Activated CD8-positive, alpha-beta memory T cell treated with anti-CD3 and anti-CD28 coated beads for 1 hour (primary cell): ENCODE data around the gene CCR7.

ENCODE experiments used
- DNase-seq, 2 donors: peaks; one replicate each; pipeline ENCODE4 v3.0.0-alpha.2; 2020; ENCODE audit warnings: low read depth in 1 of 2; ENCODE audit errors: extremely low read depth in 1 of 2

CCR7 gene

DNA sequence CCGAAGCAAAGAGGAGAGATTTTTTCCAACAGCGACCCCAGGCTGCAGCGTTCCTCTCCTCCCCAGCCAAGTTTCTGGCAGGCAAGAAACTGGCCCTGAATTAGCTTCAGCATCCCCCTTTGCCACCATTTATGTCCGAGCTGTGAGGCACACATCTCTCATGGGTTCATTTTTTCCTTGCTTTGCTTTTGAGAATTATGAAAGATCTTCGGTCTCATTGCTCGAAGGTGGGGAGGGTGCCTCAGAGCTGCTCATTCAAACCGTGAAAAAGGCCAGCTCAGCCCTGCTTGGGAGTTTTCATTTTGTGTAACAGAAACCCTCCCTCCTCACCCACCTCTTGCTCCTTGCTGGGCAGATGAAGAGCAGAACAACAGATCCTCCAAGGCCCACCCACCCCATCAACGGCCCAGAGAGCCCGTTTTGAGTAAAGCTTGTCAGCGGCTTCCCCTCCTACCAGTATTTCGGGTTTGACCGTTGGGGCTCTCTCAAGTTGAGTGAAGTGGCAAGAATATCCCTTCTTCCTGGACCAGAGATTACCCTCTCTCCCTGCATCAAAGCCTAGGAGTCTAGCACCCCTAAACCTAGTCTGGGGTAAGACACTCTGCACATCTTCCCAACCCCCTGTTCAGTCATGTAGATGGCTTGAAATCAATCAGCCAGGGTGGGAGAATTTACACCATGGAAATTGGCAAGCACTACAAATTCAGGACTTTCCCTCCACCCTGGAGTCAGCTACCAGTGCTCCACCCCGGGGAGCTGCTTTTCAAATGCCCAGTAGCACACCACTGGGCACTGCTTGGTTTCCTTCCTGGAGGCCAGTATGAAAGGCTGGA, 1.8 kb downstream of the CCR7 start:
- no peak for DNase-seq

DNA sequence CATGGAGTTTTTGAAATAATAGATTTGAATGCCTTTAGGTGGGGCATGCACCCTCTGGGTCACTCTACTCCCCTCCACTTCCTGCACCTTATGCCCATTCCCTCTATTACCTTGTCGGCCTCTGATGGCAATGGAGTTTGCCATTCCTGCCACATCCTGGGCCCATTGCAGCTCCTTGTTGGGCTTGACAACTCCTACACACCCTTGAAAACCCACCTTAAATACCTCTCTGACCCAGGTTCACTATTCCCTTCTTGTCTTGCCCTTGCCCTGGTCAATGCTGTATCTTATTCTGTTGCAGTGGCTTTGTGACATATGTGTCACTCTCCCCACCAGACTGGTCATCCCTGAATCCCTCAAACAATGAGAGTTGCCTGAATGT, 2.4 kb downstream of the CCR7 start:
- no peak for DNase-seq

DNA sequence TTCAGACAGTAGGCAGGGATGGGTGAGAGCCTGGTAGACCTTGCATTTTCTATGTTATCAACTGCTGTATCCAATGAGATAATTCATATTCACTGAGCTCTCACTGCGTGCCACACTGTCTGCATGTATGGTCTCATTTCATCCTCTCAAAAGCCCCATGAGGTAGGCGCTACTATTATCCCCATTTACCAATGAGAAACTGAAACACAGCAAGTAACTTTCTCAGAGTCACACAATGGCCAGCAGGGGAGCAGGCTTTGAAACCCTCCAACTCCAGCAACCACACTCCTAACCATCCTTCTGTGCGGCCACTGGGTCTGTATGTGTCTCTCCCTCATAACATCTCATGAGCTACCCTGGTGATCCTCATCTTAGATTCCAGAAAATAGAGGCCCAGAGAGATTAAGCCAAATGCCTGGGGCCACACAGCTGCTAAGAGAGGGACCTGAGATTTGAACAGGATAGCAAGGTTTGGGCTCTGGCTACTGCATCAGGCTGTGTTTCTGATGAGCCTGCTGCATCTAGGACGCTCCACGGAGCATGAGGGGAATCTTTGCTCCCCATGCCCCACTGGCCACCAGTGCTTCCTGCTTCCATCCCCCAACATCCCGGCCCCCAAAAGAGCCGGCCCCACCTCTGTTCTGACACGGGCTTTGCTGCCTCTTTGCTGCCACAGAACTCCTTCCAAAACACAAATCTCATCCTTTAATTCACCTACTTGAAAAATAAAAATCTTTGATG, 3.2 kb downstream of the CCR7 start:
- DNase-seq: no peak

DNA sequence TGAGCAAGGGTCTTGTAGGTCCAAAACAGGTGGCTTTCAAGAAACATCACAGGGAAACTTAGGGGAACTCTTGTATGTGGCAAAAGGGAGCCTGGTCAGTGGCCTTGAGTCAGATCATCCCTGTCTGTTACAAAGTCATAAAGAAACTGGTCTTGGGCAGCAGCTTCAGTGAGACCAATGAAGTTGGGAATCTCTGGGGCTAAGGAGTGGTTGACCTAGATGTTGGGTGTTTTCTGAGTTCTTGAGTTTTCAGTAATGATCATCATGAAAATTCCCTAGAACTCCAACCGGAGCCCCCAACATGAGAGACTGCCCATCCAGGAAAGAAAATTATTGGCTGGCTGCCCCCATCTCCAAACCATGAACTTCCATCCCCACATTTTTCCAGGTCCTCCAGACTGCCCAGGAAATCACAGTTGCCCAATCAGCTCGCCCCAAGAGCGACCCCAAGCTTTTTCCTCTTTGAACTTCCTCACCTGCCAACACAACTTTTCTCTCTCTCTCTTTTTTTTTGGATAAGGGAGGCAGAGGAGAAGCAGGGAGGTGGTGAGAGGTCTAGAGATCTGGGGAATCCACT, 3.9 kb downstream of the CCR7 start:
- DNase-seq: no peak

DNA sequence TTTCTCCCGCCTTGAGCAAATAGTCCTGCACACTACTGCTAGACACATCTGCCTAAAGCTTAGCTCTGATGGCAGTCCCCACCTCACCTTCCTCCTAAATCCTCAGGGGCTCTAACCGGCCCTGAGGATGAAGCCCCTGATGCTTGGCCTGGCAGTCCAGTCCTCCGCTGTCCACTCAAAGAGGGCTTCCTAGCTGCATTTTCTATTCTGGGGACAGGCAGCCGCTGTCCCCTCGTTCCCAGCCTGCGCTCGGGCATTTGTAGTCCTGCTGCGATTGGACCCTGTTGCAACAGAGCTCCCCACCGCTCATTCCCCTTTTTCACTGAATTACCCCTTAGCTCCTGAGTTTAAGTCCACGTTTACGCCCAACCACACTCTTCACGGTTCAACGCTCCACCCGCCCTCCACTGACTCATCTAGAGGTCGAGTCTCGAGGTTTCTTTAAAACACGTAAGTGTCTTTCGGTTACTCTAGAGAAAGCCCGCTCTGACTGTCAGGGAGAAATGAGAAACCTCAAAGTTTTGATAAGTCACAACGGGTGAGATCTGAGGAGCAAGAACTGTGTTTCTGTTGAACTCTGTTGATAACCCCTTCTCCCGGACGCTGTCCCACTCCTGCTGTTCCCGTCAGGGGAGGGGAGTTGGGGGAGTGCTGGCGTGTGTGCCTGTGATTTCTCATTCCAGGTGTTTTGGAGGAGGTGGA, 4.5 kb downstream of the CCR7 start:
- no peak for DNase-seq

DNA sequence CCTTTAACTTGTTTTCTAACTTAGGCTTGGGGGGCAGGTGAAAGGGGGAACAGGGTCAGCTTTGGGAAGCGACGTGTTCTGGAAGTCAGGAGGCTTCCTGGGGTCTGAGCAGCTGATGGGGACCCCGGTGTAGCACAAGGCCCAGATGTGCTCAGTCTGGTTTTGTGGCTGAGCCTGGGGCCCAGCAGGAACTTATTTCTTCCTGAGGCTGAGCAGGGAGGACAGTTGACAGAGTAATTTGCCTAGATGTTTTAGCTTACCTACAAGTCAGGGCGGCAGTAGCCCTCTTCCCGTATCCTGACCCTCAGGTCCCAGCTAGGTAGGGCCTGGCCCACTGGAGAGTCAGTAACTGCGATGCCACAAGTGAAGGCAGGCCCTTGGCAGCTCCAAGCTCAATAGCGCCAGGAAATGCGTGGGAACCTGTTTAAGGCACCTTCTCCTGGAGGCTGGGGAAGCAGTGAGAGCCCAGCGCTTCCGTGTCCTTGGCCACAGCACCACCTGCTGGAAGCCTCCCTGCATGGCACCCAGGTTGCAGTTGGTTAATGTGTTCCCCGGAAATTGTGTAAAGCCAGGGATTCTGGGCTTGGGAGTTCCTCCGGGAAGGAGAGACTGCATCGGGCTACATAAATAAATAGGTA, 5.2 kb downstream of the CCR7 start:
- DNase-seq: peak in 1 of 2 donors; percentile 67

- no peak for DNase-seq
Observed at GRCh38 chr17:40559564-40559916, 5.7 kb downstream of the CCR7 start.

- no peak for DNase-seq
Observed at GRCh38 chr17:40558890-40559563, 6.2 kb downstream of the CCR7 start.

DNA sequence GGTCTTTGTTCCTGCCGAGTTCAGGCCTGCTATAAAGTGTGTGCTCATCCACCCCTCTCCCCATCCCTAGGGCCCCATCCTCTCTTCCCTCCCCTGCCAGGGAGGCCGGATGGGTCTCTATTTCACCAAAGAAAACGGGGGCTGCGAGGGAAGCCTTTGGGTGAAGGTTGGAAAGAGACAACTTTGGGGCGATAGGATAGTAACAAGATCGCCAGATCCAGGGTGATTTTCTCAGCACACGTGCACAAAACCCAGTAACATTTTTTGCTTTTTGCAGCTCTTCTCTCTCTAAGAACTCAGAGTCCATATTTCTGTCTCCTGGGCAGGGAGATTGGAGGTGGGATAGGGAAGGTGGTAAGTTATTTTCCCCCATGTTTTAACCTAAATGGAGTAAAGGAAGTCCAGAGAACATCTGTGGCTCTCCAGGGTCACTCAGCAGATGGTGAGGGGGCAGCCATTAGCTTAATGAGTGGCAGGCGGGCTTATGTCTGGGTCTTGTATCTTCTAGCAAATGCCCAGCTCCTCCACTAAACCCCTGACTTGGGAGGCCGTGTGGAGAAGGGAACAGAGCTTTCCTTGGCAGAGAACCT, 6.9 kb downstream of the CCR7 start:
- DNase-seq: no peak

DNA sequence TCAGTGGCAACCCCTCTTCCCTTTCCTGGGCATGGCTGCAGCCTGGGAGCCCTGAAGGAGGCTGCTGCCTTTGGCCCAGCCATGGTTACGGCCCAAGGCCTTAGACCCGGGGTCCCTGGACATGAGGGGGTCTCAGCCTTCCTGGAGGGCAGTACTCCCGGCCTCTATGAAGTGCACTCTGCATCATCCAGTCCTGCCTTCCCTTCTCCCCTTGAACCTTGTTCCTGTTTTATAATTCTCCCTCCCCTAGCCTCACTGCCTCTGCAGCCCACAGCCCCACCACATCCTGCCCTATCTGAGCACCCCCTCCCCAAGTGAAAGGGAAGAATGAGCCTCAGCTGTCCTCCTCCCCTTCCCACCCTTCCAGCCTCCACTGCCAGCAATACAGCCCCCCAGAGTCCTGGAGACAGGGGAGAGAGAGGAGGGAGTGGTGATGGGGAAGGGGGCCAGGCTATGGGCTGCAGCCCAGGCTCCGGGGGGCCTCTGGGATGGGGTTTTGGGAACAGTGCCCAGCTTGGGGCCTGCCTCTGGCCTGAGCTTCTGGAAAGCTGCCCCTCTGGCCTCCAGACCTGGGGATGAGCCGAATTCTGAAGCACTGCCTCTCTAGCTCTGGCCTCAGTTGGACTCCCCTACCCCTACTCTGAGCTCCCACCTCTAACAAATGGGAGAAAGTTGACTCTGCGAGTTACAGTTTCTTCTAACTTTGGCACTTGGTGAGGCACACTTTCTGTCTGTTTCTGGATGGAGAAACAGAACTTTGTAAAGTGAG, 7.6 kb downstream of the CCR7 start:
- DNase-seq: no peak

DNA sequence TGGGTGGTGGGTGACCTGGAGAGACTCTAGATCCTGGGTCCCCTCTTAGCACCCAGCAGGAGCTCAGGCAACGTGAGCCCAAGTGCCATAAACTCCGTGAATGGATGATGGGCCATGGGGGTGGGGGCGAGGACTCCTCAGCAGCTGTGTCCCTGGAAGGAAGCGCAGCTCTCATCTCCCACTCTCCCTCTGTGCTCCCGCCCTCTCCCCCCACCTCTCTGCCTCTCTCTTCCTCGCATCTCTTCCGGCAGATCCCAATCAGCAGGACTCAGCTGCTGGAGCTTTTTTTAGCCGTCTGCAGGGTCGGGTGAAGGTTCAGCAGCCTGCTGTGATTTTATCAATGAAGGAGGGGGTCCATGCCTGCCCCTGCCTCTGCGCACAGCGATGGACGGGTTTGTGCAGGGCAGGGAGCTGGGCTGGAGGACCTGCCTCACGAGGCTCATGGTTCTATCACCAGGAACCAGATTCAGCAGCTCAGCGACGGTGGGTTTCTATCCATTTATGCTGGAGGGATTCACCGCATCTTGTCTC, 8.3 kb downstream of the CCR7 start:
- DNase-seq: no peak

- DNase-seq: no peak
Observed at GRCh38 chr17:40556198-40556661, 9.0 kb downstream of the CCR7 start.

DNA sequence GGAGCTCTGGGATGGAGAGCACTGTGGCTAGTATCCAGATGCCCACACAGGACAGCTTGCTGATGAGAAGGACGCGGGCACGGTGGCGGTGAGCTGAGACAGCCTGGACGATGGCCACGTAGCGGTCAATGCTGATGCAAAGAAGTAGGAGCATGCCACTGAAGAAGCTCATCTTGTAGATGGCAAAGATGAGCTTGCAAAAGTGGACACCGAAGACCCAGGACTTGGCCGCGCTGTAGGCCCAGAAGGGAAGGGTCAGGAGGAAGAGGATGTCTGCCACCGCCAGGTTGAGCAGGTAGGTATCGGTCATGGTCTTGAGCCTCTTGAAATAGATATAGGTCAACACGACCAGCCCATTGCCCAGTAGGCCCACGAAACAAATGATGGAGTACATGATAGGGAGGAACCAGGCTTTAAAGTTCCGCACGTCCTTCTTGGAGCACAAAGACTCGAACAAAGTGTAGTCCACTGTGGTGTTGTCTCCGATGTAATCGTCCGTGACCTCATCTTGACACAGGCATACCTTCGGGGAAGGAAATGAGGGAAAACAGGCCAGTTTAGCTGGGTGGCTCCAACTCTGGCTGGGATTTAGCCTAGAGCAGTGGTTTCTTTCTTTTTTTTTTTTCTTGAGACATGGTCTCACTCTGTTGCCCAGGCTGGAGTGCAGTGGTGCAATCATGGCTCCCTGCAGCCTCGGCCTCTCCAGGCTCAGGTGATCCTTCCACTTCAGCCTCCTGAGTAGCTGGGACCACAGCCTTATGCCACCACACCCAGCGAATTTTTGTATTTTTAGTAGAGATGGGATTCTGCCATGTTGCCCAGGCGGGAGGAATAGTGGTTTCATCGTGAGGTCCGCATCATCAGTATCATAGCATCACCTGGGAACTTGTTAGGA, 9.7 kb downstream of the CCR7 start:
- DNase-seq: no peak

- DNase-seq: no peak
Observed at GRCh38 chr17:40554646-40555295, 10.5 kb downstream of the CCR7 start.

DNA sequence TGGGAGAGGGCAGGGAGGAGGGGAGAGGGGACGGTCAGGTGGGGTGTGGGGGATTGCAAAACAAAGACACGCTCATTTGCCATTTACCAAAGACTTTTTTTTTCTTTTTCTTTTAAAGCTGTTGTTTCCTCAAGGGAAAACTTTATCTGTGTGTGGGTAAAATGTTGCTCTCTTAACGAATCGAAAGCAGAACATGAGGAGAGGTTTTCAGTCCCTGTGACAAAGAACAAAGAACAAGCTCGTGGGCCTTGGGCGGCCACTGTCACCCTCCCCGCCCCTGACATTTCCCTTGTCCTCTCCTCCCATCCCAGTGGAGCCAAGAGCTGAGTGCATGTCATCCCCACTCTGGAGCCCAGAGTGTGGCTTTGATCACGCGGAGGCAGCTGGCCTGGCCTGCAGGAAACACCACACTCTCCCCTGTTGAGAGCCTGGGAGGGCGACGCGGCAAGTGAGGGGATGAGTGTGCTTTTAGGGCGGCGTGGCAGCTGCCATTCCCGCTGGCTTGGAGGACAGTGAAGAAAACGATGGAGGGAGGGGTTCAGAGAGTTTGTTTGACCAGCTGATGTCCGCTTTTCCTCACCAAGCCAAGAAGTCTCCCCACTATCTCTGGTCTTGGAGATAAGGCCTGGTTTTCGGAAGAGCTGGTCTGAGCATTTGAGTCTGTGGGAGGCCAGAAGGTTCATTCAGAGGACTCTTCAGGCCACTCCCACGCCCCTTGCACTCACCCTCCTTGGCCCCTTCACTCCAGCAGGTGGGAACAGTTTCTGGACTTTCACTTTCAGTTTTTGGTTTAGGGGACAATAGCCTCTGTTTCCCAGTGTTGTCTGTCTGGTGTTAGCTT, 11.4 kb downstream of the CCR7 start:
- DNase-seq: no peak
